ENCODE results near the gene DOK3. TPM values are rescaled to one million over a fixed set of nuclear protein-coding genes. Genes with fewer than 3 reads are reported as not detected.

Gene DOK3
- total RNA-seq, 1 donor from 2014 or later: 16.3 TPM

GRCh38 chr5:177494346-177495195, 15.1 kb downstream of the DOK3 start:
- Histone ChIP-seq H2AFZ (ENCODE audit: low read depth, low read length) (no peak overlapping the region), H3K36me3 (ENCODE audit: insufficient read depth, low read length) (peaks cover 19% of the 10 kb centered on the region), H3K27ac (ENCODE audit: low read depth, low read length) (peak overlapping the region; percentile 94), H3K9me3 (ENCODE audit: insufficient read depth, low read depth, low read length) (no peaks in the 10 kb centered on the region), H3K4me2 (ENCODE audit: low read length) (peak overlapping the region; percentile 96), H3K4me1 (ENCODE audit: insufficient read depth, low read length) (peaks cover 71% of the 10 kb centered on the region), H3K79me2 (ENCODE audit: insufficient read depth, low read length) (peaks cover 76% of the 10 kb centered on the region), H3K4me3 (ENCODE audit: insufficient read depth, low read depth, low read length) (peak overlapping the region; percentile 82), H3K9ac (ENCODE audit: low read length) (peak overlapping the region; percentile 89), H3K27me3 (ENCODE audit: insufficient read depth, low read length) (no peaks in the 10 kb centered on the region), H4K20me1 (ENCODE audit: insufficient read depth, low read length) (peaks cover 51% of the 10 kb centered on the region)
- H3K4me3 Mint-ChIP-seq (ENCODE audit: unreplicated experiment): peak overlapping the region; percentile 69
- H3K36me3 Mint-ChIP-seq (ENCODE audit: low read depth, unreplicated experiment): peaks cover 4% of the 10 kb centered on the region
- DNase-seq (ENCODE audit: low read depth) (peak; percentile 88), FAIRE-seq (no peak)
- no peaks in the 10 kb centered on the region for H3K9me3 Mint-ChIP-seq (ENCODE audit: unreplicated experiment)
- peak; percentile 21 for TF ChIP-seq CTCF (IDR thresholded peaks at IDR 0.05; ENCODE audit: insufficient read depth, low read depth, low read length)
- no peak for TF ChIP-seq EZH2 (IDR thresholded peaks at IDR 0.05; ENCODE audit: insufficient read depth, low read length)
- no peaks in the 10 kb centered on the region for H3K27me3 Mint-ChIP-seq (ENCODE audit: low read depth, unreplicated experiment)
- peak overlapping the region; percentile 92 for H3K27ac Mint-ChIP-seq (ENCODE audit: unreplicated experiment)
- peaks cover 39% of the 10 kb centered on the region for H3K4me1 Mint-ChIP-seq (ENCODE audit: low read depth, unreplicated experiment)

GRCh38 chr5:177493795-177494345, 15.8 kb downstream of the DOK3 start:
- H3K27ac Mint-ChIP-seq (ENCODE audit: unreplicated experiment): peak overlapping the region; percentile 92

More at GRCh38 chr5:177493795-177494345, 15.8 kb downstream of the DOK3 start:
- Histone ChIP-seq H3K27me3 (ENCODE audit: insufficient read depth, low read length) (no peaks in the 10 kb centered on the region), H3K4me2 (ENCODE audit: low read length) (peak overlapping the region; percentile 96), H3K9ac (ENCODE audit: low read length) (peak overlapping the region; percentile 89), H3K9me3 (ENCODE audit: insufficient read depth, low read depth, low read length) (no peaks in the 10 kb centered on the region), H2AFZ (ENCODE audit: low read depth, low read length) (no peak overlapping the region), H3K4me1 (ENCODE audit: insufficient read depth, low read length) (peaks cover 73% of the 10 kb centered on the region), H3K36me3 (ENCODE audit: insufficient read depth, low read length) (peaks cover 24% of the 10 kb centered on the region), H3K27ac (ENCODE audit: low read depth, low read length) (peak overlapping the region; percentile 94), H3K79me2 (ENCODE audit: insufficient read depth, low read length) (peaks cover 83% of the 10 kb centered on the region), H3K4me3 (ENCODE audit: insufficient read depth, low read depth, low read length) (peak overlapping the region; percentile 26), H4K20me1 (ENCODE audit: insufficient read depth, low read length) (peaks cover 58% of the 10 kb centered on the region)
- Mint-ChIP-seq H3K36me3 (ENCODE audit: low read depth, unreplicated experiment) (peaks cover 4% of the 10 kb centered on the region), H3K4me3 (ENCODE audit: unreplicated experiment) (peak overlapping the region; percentile 64), H3K27me3 (ENCODE audit: low read depth, unreplicated experiment) (no peaks in the 10 kb centered on the region), H3K9me3 (ENCODE audit: unreplicated experiment) (no peaks in the 10 kb centered on the region), H3K4me1 (ENCODE audit: low read depth, unreplicated experiment) (peaks cover 36% of the 10 kb centered on the region)
- TF ChIP-seq EZH2 (IDR thresholded peaks at IDR 0.05; ENCODE audit: insufficient read depth, low read length) (no peak), CTCF (IDR thresholded peaks at IDR 0.05; ENCODE audit: insufficient read depth, low read depth, low read length) (no peak)
- no peak for FAIRE-seq
- no peak for DNase-seq (ENCODE audit: low read depth)
